Natural killer cell (primary cell): Measurements from ENCODE around the gene HDX. TPM values are rescaled to one million over a fixed set of nuclear protein-coding genes. Genes with fewer than 3 reads are reported as not detected.
"Not testable (repeated sequence)": the region's sequence is repeated elsewhere in the genome, so short reads cannot be mapped to it uniquely, and the experiment has no call there.

Experiments used
- ATAC-seq, 3 donors: fragments of 150-1000 bp in 2 of 3; fragments of 200-7000 bp in 1 of 3; cut with Tn5 transposase; 1 replicate in 1 of 3; 2 replicates in 2 of 3; pipeline ENCODE4 v1.10.0; 2021; ENCODE audit warnings: mild to moderate bottlenecking in 2 of 3, moderate library complexity in 2 of 3
- DNase-seq, 2 donors: peaks; one replicate each; pipeline versions ENCODE4 v3.0.0 to v3.0.0-alpha.2; 2013 to 2021; ENCODE audit warnings: mixed read lengths in 1 of 2
- H3K27ac ChIP-seq: one replicate; pipeline ENCODE4 v1.5.1; 2013; ENCODE audit warnings: mild to moderate bottlenecking, low read length
- H3K27me3 ChIP-seq: one replicate; pipeline ENCODE4 v1.6.1; 2013; ENCODE audit warnings: low read length; ENCODE audit not compliant: control insufficient read depth, insufficient read depth
- H3K36me3 ChIP-seq: one replicate; pipeline ENCODE4 v1.6.1; 2013; ENCODE audit warnings: low read length; ENCODE audit not compliant: control insufficient read depth, insufficient read depth
- H3K4me1 ChIP-seq: one replicate; pipeline ENCODE4 v1.6.1; 2013; ENCODE audit warnings: low read length; ENCODE audit not compliant: control insufficient read depth, insufficient read depth
- H3K4me3 ChIP-seq: one replicate; pipeline ENCODE4 v1.5.1; 2013; ENCODE audit warnings: low read length
- H3K9me3 ChIP-seq: one replicate; pipeline ENCODE4 v1.6.1; 2013; ENCODE audit warnings: low read length; ENCODE audit not compliant: control insufficient read depth, insufficient read depth
- H3K27ac Mint-ChIP-seq, 2 donors: one replicate each; pipeline ENCODE4 v1.8.0; 2022; ENCODE audit warnings: mild to moderate bottlenecking in 2 of 2, mixed read lengths in 2 of 2, moderate library complexity in 1 of 2
- H3K27me3 Mint-ChIP-seq, 2 donors: one replicate each; pipeline ENCODE4 v1.8.0; 2022; ENCODE audit warnings: low read depth in 2 of 2, mixed read lengths in 2 of 2
- H3K36me3 Mint-ChIP-seq: one replicate; pipeline ENCODE4 v1.8.0; 2022; ENCODE audit warnings: mixed read lengths
- H3K4me1 Mint-ChIP-seq, 2 donors: one replicate each; pipeline ENCODE4 v1.8.0; 2022; ENCODE audit warnings: mixed read lengths in 2 of 2
- H3K4me3 Mint-ChIP-seq: one replicate; pipeline ENCODE4 v1.8.0; 2022; ENCODE audit warnings: mild to moderate bottlenecking, moderate library complexity, mixed read lengths
- H3K9me3 Mint-ChIP-seq, 2 donors: one replicate each; pipeline ENCODE4 v1.8.0; 2022; ENCODE audit warnings: mixed read lengths in 2 of 2
- CTCF ChIP-seq: fragments of 200-600 bp; IDR thresholded peaks from one replicate; pipeline ENCODE4 v1.8.0; 2022; ENCODE audit warnings: antibody characterized with exemption
- WGBS: methylation state at CpG from one replicate; pipeline ENCODE4 v1.1.7; 2013; ENCODE audit warnings: missing lambda C conversion rate; ENCODE audit not compliant: insufficient coverage; 5-methylcytosine and 5-hydroxymethylcytosine counted together
- intact Hi-C: fragments of 100-400 bp; cut with micrococcal nuclease; formaldehyde crosslinking; loops from one replicate; pipeline ENCODE4 v1.14.2; 2022
- total RNA-seq, 4 donors: library from RNA; stranded (reverse); fragments of 120-200 nt in 1 of 4; gene quantifications; one replicate each; pipeline versions ENCODE4 v1.2.3 to v1.2.4, GENCODE V29; 2013 to 2022

The HDX gene
- total RNA-seq, 3 donors from 2014 or later (not counting 1 experiment from before 2014, with no cell fraction given), result 2.2 to 4.5 (median 4.2) TPM

- Mint-ChIP-seq H3K27me3 (no peaks in the 10 kb centered on the region), H3K9me3 (peaks cover 0 to 7% of the 10 kb centered on the region in 2 donors), H3K27ac (no peak overlapping the region), H3K4me1 (no peaks in the 10 kb centered on the region), H3K4me3 (no peak overlapping the region), H3K36me3 (no peaks in the 10 kb centered on the region)
- 89% methylated on average over 3 of the region's 3 CpGs for WGBS
- intact Hi-C loops, result no loop called here
- TF ChIP-seq CTCF, result no peak
- no peaks in the 10 kb centered on the region for H3K36me3 ChIP-seq
- H3K27ac ChIP-seq, result no peak overlapping the region
- H3K4me1 ChIP-seq, result no peaks in the 10 kb centered on the region
- no peak for DNase-seq
- ATAC-seq, result no peak
- H3K4me3 ChIP-seq, result no peak overlapping the region
- no peaks in the 10 kb centered on the region for H3K9me3 ChIP-seq
- H3K27me3 ChIP-seq, result no peaks in the 10 kb centered on the region
Observed at GRCh38 chrX:84320023-84320422, 182.2 kb downstream of the HDX start.

- H3K4me1 ChIP-seq, result no peaks in the 10 kb centered on the region
- no peak for DNase-seq
- Mint-ChIP-seq H3K36me3 (no peaks in the 10 kb centered on the region), H3K4me1 (no peaks in the 10 kb centered on the region), H3K27ac (no peak overlapping the region), H3K27me3 (no peaks in the 10 kb centered on the region), H3K9me3 (peaks cover 0 to 6% of the 10 kb centered on the region in 2 donors), H3K4me3 (no peak overlapping the region)
- no peaks in the 10 kb centered on the region for H3K27me3 ChIP-seq
- no peak overlapping the region for H3K4me3 ChIP-seq
- H3K9me3 ChIP-seq, result no peaks in the 10 kb centered on the region
- WGBS, result no CpG with 5 or more reads among the region's 1 CpG
- intact Hi-C loops, result no loop called here
- ATAC-seq, result no peak
- H3K36me3 ChIP-seq, result no peaks in the 10 kb centered on the region
- TF ChIP-seq CTCF, result no peak
- H3K27ac ChIP-seq, result no peak overlapping the region
Observed at GRCh38 chrX:84318661-84319060, 183.6 kb downstream of the HDX start.

GRCh38 chrX:84315946-84316345 lies 186.3 kb downstream of the HDX start:
- H3K4me3 ChIP-seq, intact Hi-C loops, H3K9me3 ChIP-seq, H3K4me3 Mint-ChIP-seq, H3K27me3 ChIP-seq, H3K4me1 Mint-ChIP-seq, H3K27ac Mint-ChIP-seq, H3K36me3 ChIP-seq, DNase-seq, H3K27me3 Mint-ChIP-seq, H3K27ac ChIP-seq, ATAC-seq, H3K4me1 ChIP-seq, H3K36me3 Mint-ChIP-seq, H3K9me3 Mint-ChIP-seq: not testable (repeated sequence)
